HepG2 (cell line): Measurements from ENCODE around the gene LDHAL6B. TPM values are rescaled to one million over a fixed set of nuclear protein-coding genes. Genes with fewer than 3 reads are reported as not detected.
A peak's percentile ranks its signal among the peaks of the same experiment; 100 is the strongest.

Experiments
- ATAC-seq: fragments of 200-7000 bp; cut with Tn5 transposase; 3 replicates; pipeline ENCODE4 v1.9.1; 2020; ENCODE audit warnings: mild to moderate bottlenecking, moderate library complexity
- BruUV-seq: library from RNA; stranded (reverse); fragments of 400-500 nt; replicated peaks from 2 replicates; lab custom pipeline; 2021; lab: Mats Ljungman, UMichigan
- CTCF ChIA-PET: fragments of 300-600 bp; formaldehyde crosslinking; extraction: SDS; loops from one replicate; lab custom pipeline; 2021; ENCODE audit warnings: low total read pairs, inconsistent platforms, low intra/inter-chr PET ratio; lab: Yijun Ruan, JAX
- POLR2A ChIA-PET: fragments of 350-600 bp; sonication (Branson Sonifier 250); formaldehyde crosslinking; loops from one replicate; lab custom pipeline; 2020; ENCODE audit warnings: antibody characterized with exemption, inconsistent platforms; lab: Yijun Ruan, JAX
- DNase-seq: peaks from one replicate; pipeline ENCODE4 v3.0.0-alpha.2; 2015; ENCODE audit warnings: low spot score
- FAIRE-seq: peaks from 3 replicates; lab custom pipeline; 2011; peaks lifted over from hg19 to GRCh38; lab: Jason Lieb, UNC
- H2AFZ ChIP-seq: one replicate; pipeline ENCODE4 v1.6.1; 2011; ENCODE audit warnings: low read length, inconsistent platforms
- H3K27ac ChIP-seq: fragments of 300-600 bp; 3 replicates; pipeline ENCODE4 v1.8.0; 2011; ENCODE audit warnings: mixed run types, mild to moderate bottlenecking, mixed read lengths, low read length, inconsistent platforms; ENCODE audit not compliant: insufficient read depth; ENCODE audit errors: extremely low read length
- H3K27me3 ChIP-seq, 2 experiments: fragments of 200-600 bp in 1 of 2; 2 replicates in 1 of 2; 3 replicates in 1 of 2; pipeline versions ENCODE4 v1.6.0 to v1.8.0; 2011; ENCODE audit warnings: low read length in 2 of 2, mild to moderate bottlenecking in 2 of 2, moderate library complexity in 2 of 2, inconsistent platforms in 1 of 2; ENCODE audit not compliant: insufficient read depth in 2 of 2, control insufficient read depth in 1 of 2
- H3K36me3 ChIP-seq, 2 experiments: fragments of 200-600 bp in 1 of 2; replicated peaks in 1 of 2; 2 replicates in 1 of 2; 3 replicates in 1 of 2; pipeline versions ENCODE4 v1.5.1 to v1.8.0; 2011; ENCODE audit warnings: low read length in 2 of 2, inconsistent platforms in 1 of 2; ENCODE audit not compliant: insufficient read depth in 2 of 2, control insufficient read depth in 1 of 2
- H3K4me1 ChIP-seq: 2 replicates; pipeline ENCODE4 v1.5.1; 2012; ENCODE audit warnings: low read length, inconsistent platforms; ENCODE audit not compliant: insufficient read depth
- H3K4me2 ChIP-seq: 2 replicates; pipeline ENCODE4 v1.6.0; 2011; ENCODE audit warnings: low read depth, low read length, inconsistent platforms
- H3K4me3 ChIP-seq, 3 experiments: fragments of 200-600 bp in 1 of 3; sonication (generic), shearing (Covaris generic) in 1 of 3; replicated peaks in 1 of 3; 2 replicates each; pipeline ENCODE4 v1.5.1; 2011 to 2016; ENCODE audit warnings: low read length in 3 of 3, inconsistent platforms in 2 of 3, low read depth in 2 of 3, mild to moderate bottlenecking in 2 of 3, control low read depth in 1 of 3, mixed read lengths in 1 of 3; ENCODE audit not compliant: insufficient read depth in 1 of 3
- H3K79me2 ChIP-seq: one replicate; pipeline ENCODE4 v1.6.1; 2011; ENCODE audit warnings: low read length, inconsistent platforms; ENCODE audit not compliant: insufficient read depth
- H3K9ac ChIP-seq: 2 replicates; pipeline ENCODE4 v1.6.0; 2011; ENCODE audit warnings: mild to moderate bottlenecking, low read depth, low read length, inconsistent platforms; ENCODE audit not compliant: insufficient read depth
- H3K9me3 ChIP-seq: 2 replicates; pipeline ENCODE4 v1.5.1; 2012; ENCODE audit warnings: mild to moderate bottlenecking, low read length
- H4K20me1 ChIP-seq: 2 replicates; pipeline ENCODE4 v1.6.0; 2011; ENCODE audit warnings: inconsistent platforms, mild to moderate bottlenecking, low read length, moderate library complexity; ENCODE audit not compliant: insufficient read depth
- ARID3A ChIP-seq: IDR thresholded peaks from 2 replicates; pipeline ENCODE4 v1.6.1; 2012; ENCODE audit warnings: low read depth, low read length, improper control_type of control experiment
- FIP1L1 ChIP-seq: fragments of 200-400 bp; formaldehyde crosslinking; IDR thresholded peaks from 2 replicates; pipeline ENCODE4 v1.6.1; 2018; ENCODE audit warnings: low read depth, mild to moderate bottlenecking, low read length, moderate library complexity, borderline replicate concordance; ENCODE audit not compliant: insufficient read depth
- KDM6A ChIP-seq: IDR thresholded peaks from 2 replicates; pipeline ENCODE4 v1.6.1; 2016; ENCODE audit warnings: low read depth
- POLR2AphosphoS2 ChIP-seq: IDR thresholded peaks from 2 replicates; pipeline ENCODE4 v1.6.1; 2011; ENCODE audit warnings: low read depth, low read length, improper control_type of control experiment
- SAFB2 ChIP-seq: sonication (generic); formaldehyde crosslinking; IDR thresholded peaks from 2 replicates; pipeline ENCODE4 v1.5.1; 2020; ENCODE audit warnings: missing genetic modification reagents, low read depth, mild to moderate bottlenecking, borderline replicate concordance
- TEAD3 ChIP-seq: optimal IDR thresholded peaks from 2 replicates; pipeline ENCODE3; 2016; ENCODE audit warnings: borderline replicate concordance
- TRAFD1 ChIP-seq: sonication (generic); formaldehyde crosslinking; IDR thresholded peaks from 2 replicates; pipeline ENCODE4 v1.5.1; 2020; ENCODE audit warnings: missing genetic modification reagents, mild to moderate bottlenecking, borderline replicate concordance
- ZBTB21 ChIP-seq: sonication (generic); formaldehyde crosslinking; IDR thresholded peaks from 2 replicates; pipeline ENCODE4 v1.4.0; 2020; ENCODE audit warnings: missing genetic modification reagents
- ZBTB3 ChIP-seq: sonication (generic); formaldehyde crosslinking; IDR thresholded peaks from 2 replicates; pipeline ENCODE4 v1.4.0; 2020; ENCODE audit warnings: low read depth, mild to moderate bottlenecking, moderate library complexity, missing genetic modification reagents, borderline replicate concordance
- ZNF224 ChIP-seq: sonication (generic); formaldehyde crosslinking; IDR thresholded peaks from 2 replicates; pipeline ENCODE4 v1.5.0; 2020; ENCODE audit warnings: mild to moderate bottlenecking, missing genetic modification reagents
- ZNF296 ChIP-seq: sonication (generic); formaldehyde crosslinking; conservative IDR thresholded peaks from 2 replicates; pipeline ENCODE4 v1.5.0; 2020; ENCODE audit warnings: mild to moderate bottlenecking, missing genetic modification reagents
- ZNF350 ChIP-seq: sonication (generic); formaldehyde crosslinking; IDR thresholded peaks from 2 replicates; pipeline ENCODE4 v1.4.0; 2020; ENCODE audit warnings: mild to moderate bottlenecking, low read depth, missing genetic modification reagents, borderline replicate concordance
- ZNF430 ChIP-seq: sonication (generic); formaldehyde crosslinking; IDR thresholded peaks from 2 replicates; pipeline ENCODE4 v1.9.0; 2021; ENCODE audit warnings: mild to moderate bottlenecking, missing genetic modification reagents
- ZNF550 ChIP-seq: sonication (generic); formaldehyde crosslinking; IDR thresholded peaks from 2 replicates; pipeline ENCODE4 v1.4.0; 2020; ENCODE audit warnings: mild to moderate bottlenecking, missing genetic modification reagents, borderline replicate concordance
- whole genome bisulfite sequencing: methylation state at CpG from one replicate; pipeline ENCODE4 v1.1.6; 2017; ENCODE audit warnings: low lambda C conversion rate; 5-methylcytosine and 5-hydroxymethylcytosine counted together
- in situ Hi-C: cut with HindIII; loops from 2 replicates; pipeline ENCODE4 v1.10.0; 2017; ENCODE audit warnings: low pct_unique_long_range_greater_than_20kb; ENCODE audit not compliant: extremely low pct_ligation_motif_present
- intact Hi-C: fragments of 100-400 bp; cut with micrococcal nuclease; formaldehyde crosslinking; loops from one replicate; pipeline ENCODE4 v1.10.0; 2022; ENCODE audit not compliant: unreplicated experiment
- polyA plus RNA-seq, 8 experiments: library from polyadenylated mRNA; depleted of rRNA in 3 of 8; stranded (reverse) in 7 of 8; unstranded in 1 of 8; fragments of >200 nt; fragmentation: Illumina TruSeq in 4 of 8; extraction: Trizol in 4 of 8; gene quantifications; 2 replicates each; pipeline versions ENCODE4 v1.2.1 to v1.2.3, GENCODE V29; 2011 to 2016; ENCODE audit warnings: low read depth in 4 of 8, missing spikeins in 1 of 8, mixed read lengths in 1 of 8; ENCODE audit not compliant: insufficient read depth in 1 of 8
- total RNA-seq, 5 experiments: library from RNA; depleted of rRNA; stranded (reverse); fragments of >200 nt; fragmentation: Illumina TruSeq; extraction: Trizol; gene quantifications; 2 replicates each; pipeline ENCODE4 v1.2.3, GENCODE V29; 2016; ENCODE audit warnings: low read depth in 1 of 5

The LDHAL6B gene
- total and polyA plus RNA-seq, 2 of the 13 experiments (the other 11 are each of a cell fraction or from before 2014, with no cell fraction given) = not detected

GRCh38 chr15:59166601-59167265 is 39.9 kb upstream of the LDHAL6B start:
- peak overlapping the region; percentile 43 for H3K27ac ChIP-seq
- intact Hi-C loops (no loop called here), in situ Hi-C loops (loop anchor here (5.0 to 10.0 kb wide), 2 partner anchors 248 to 326 kb away; no protein-coding TSS in a partner anchor)
- no peaks in the 10 kb centered on the region for H3K79me2 ChIP-seq
- WGBS = 84% methylated on average over 10 of the region's 11 CpGs
- no peaks in the 10 kb centered on the region for H3K9me3 ChIP-seq
- FAIRE-seq = no peak
- no peak for ATAC-seq
- POLR2A ChIA-PET = interaction anchor here (1.3 kb wide), 1 partner anchor 206 kb away, joined by 4 read pairs; the partner anchor contains the start of gene MYO1E
- H3K4me1 ChIP-seq = peaks cover 52% of the 10 kb centered on the region
- CTCF ChIA-PET = no interaction called here
- H4K20me1 ChIP-seq = no peaks in the 10 kb centered on the region
- TF ChIP-seq ZNF550 (CRISPR knock-in tag) = no peak
- TF ChIP-seq TEAD3 = peak; percentile 20
- no peak overlapping the region for H2AFZ ChIP-seq
- H3K4me2 ChIP-seq = no peak overlapping the region
- H3K36me3 ChIP-seq = peaks cover 7 to 11% of the 10 kb centered on the region in 2 experiments; a peak in 4 of 5 replicates
- no peaks in the 10 kb centered on the region for H3K27me3 ChIP-seq
- no peak overlapping the region for H3K9ac ChIP-seq
- no peak overlapping the region for H3K4me3 ChIP-seq
- no peak for DNase-seq
- no TSS peak for BruUV-seq

GRCh38 chr15:59168536-59168935 is 38.1 kb upstream of the LDHAL6B start:
- ChIA-PET CTCF (no interaction called here), POLR2A (no interaction called here)
- no peaks in the 10 kb centered on the region for H3K27me3 ChIP-seq
- WGBS = 70% methylated on average over 7 of the region's 7 CpGs
- BruUV-seq = no TSS peak
- ATAC-seq = peak; percentile 65
- H3K9me3 ChIP-seq = no peaks in the 10 kb centered on the region
- FAIRE-seq = peak; percentile 34
- H3K79me2 ChIP-seq = no peaks in the 10 kb centered on the region
- H4K20me1 ChIP-seq = no peaks in the 10 kb centered on the region
- H3K27ac ChIP-seq = no peak overlapping the region
- intact Hi-C loops = no loop called here
- peak; percentile 39 for DNase-seq
- no peak overlapping the region for H2AFZ ChIP-seq
- H3K9ac ChIP-seq = no peak overlapping the region
- no peak overlapping the region for H3K4me2 ChIP-seq
- H3K36me3 ChIP-seq = peaks cover 6 to 9% of the 10 kb centered on the region in 2 experiments; a peak in 4 of 5 replicates
- in situ Hi-C loops = loop anchor here (5.0 to 10.0 kb wide), 2 partner anchors 246 to 324 kb away; no protein-coding TSS in a partner anchor
- no peak overlapping the region for H3K4me3 ChIP-seq
- H3K4me1 ChIP-seq = peaks cover 52% of the 10 kb centered on the region
- TF ChIP-seq ZBTB21 (CRISPR knock-in tag) = no peak
- no peak for TF ChIP-seq ZNF350
- no peak for TF ChIP-seq FIP1L1
- TF ChIP-seq ARID3A = no peak
- no peak for TF ChIP-seq ZBTB3 (CRISPR knock-in tag)
- no peak for TF ChIP-seq POLR2AphosphoS2
- no peak for TF ChIP-seq SAFB2 (CRISPR knock-in tag)
- TF ChIP-seq TRAFD1 (CRISPR knock-in tag) = no peak
- no peak for TF ChIP-seq ZNF224 (CRISPR knock-in tag)
- no peak for TF ChIP-seq KDM6A (CRISPR knock-in tag)
- no peak for TF ChIP-seq ZNF296
- no peak for TF ChIP-seq ZNF430
